Measurements from ENCODE around the gene CDK1. TPM values are rescaled to one million over a fixed set of nuclear protein-coding genes. Genes with fewer than 3 reads are reported as not detected.

CDK1 gene
- total RNA-seq, 4 donors from 2014 or later: 1.8 to 5.9 (median 3.2) TPM

DNA sequence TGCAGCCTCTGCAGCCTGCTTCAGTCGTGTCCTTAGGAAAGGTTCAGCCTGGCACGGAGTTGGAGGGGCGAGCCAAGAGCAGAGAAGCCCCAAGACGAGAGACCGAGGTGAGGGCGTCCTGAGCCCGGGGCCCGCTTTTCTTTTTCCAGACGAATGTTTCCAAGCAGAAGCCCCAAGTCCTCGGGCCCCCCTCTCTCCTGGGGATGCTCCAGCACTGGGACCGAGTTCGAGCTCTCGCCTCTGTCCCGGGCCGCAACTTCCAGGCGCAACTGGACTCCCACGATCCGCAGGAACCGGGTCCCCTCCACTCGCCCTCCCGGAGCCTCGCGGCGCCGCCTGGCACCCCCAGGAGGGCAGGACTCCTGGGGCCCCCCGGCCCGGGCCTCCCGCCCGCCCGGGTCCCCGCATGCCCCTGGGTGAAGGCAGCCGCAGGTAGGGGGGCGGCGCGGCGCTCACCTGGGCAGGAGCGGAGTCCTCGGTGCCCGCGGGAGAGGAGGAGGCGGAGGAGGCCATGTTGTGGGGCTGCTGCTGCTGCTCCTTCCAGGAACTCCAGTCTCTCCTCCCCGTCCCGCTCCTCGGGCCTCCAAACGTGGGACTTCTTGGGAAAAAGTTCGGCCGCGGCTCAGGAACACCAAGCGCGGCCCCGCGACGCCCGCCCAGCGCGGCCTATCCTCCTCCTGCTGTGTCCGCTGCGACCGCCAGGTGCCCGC, 45.3 kb upstream of the CDK1 start:
- H3K27me3 ChIP-seq: no peaks in the 10 kb centered on the region
- H3K27ac ChIP-seq: peak overlapping the region; percentile 88 to 95 (median 88)

DNA sequence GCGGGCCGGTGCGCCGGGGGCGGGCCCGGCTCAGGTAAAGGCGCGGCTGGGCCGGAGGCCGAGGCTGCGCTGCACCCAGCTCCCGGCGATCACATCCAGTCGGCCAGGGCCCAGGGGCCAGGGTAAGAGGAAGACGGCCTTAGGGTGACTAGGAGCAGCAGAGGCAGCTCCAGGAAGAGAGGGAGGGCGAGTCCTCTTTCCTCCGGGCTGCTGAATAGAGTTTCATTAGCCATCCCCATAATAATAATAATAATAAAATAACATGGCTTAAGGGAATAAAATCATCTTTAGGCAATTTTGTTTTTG, 44.8 kb upstream of the CDK1 start:
- 0 to 2% methylated on average over 5 to 9 of the region's 17 CpGs for WGBS, 2 donors
- peak in 1 of 2 donors; percentile 76 for DNase-seq
- Histone ChIP-seq H3K36me3 (no peaks in the 10 kb centered on the region), H3K9me3 (no peaks in the 10 kb centered on the region), H3K4me1 (peaks cover 10 to 13% of the 10 kb centered on the region in 2 donors), H3K27ac (peak overlapping the region; percentile 88 to 95 (median 88)), H3K27me3 (no peaks in the 10 kb centered on the region), H3K4me3 (replicated peaks in 1 of 3) (peak overlapping the region; percentile 51 to 70 (median 66))
- intact Hi-C loops (cut with DNase I): no loop called here
- TF ChIP-seq, protein P1, sequence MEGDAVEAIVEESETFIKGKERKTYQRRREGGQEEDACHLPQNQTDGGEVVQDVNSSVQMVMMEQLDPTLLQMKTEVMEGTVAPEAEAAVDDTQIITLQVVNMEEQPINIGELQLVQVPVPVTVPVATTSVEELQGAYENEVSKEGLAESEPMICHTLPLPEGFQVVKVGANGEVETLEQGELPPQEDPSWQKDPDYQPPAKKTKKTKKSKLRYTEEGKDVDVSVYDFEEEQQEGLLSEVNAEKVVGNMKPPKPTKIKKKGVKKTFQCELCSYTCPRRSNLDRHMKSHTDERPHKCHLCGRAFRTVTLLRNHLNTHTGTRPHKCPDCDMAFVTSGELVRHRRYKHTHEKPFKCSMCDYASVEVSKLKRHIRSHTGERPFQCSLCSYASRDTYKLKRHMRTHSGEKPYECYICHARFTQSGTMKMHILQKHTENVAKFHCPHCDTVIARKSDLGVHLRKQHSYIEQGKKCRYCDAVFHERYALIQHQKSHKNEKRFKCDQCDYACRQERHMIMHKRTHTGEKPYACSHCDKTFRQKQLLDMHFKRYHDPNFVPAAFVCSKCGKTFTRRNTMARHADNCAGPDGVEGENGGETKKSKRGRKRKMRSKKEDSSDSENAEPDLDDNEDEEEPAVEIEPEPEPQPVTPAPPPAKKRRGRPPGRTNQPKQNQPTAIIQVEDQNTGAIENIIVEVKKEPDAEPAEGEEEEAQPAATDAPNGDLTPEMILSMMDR (IDR thresholded peaks at IDR 0.05): no peak
- no peak for TF ChIP-seq POLR2A (IDR thresholded peaks at IDR 0.05)

More for the DNA sequence above, 45.3 kb upstream of the CDK1 start:
- peaks cover 12 to 14% of the 10 kb centered on the region in 2 donors for H3K4me1 ChIP-seq
- DNase-seq: peak; percentile 70 to 73
- TF ChIP-seq, protein P1 (IDR thresholded peaks at IDR 0.05): peak in 5 of 6 experiments; percentile 19 to 72 (median 62)
- peak in 1 of 2 donors; percentile 66 for TF ChIP-seq POLR2A (IDR thresholded peaks at IDR 0.05)
- no peaks in the 10 kb centered on the region for H3K9me3 ChIP-seq
- H3K36me3 ChIP-seq: no peaks in the 10 kb centered on the region
- peak overlapping the region; percentile 51 to 70 (median 66) for H3K4me3 ChIP-seq (replicated peaks in 1 of 3)
- 1 to 2% methylated on average over 9 to 16 of the region's 60 CpGs for WGBS, 2 donors
- intact Hi-C loops (cut with DNase I): no loop called here

DNA sequence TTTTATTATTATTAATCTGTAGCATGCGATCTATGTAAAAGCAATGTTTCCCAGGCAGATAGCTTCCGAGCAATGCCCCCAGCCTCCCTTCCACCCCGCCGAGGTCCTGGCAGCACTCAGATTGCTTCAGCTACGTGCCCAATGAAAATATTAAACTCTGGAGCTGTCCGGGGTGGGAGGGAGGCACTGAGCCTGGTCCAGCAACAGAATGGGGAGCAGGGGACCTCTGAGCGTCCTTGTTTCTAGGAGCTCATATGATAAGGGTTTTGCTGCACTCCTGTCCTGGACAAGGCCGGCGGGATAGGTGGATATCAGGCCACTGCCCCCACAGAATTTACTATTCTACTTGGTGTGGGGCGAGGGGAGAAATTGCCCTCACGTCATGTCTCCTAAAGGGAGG, 44.5 kb upstream of the CDK1 start:
- H3K4me3 ChIP-seq (replicated peaks in 1 of 3): peak overlapping the region in 2 of 3 donors; percentile 66 to 70
- DNase-seq: peak; percentile 54 to 61
- TF ChIP-seq, protein P1 (IDR thresholded peaks at IDR 0.05): no peak
- TF ChIP-seq POLR2A (IDR thresholded peaks at IDR 0.05): no peak
- peak overlapping the region; percentile 88 to 95 (median 88) for H3K27ac ChIP-seq
- intact Hi-C loops (cut with DNase I): no loop called here
- WGBS, 2 donors: 38 to 43% methylated on average over 11 of the region's 11 CpGs
- H3K36me3 ChIP-seq: no peaks in the 10 kb centered on the region
- H3K4me1 ChIP-seq: peaks cover 10 to 13% of the 10 kb centered on the region in 2 donors
- H3K9me3 ChIP-seq: no peaks in the 10 kb centered on the region
- no peaks in the 10 kb centered on the region for H3K27me3 ChIP-seq

DNA sequence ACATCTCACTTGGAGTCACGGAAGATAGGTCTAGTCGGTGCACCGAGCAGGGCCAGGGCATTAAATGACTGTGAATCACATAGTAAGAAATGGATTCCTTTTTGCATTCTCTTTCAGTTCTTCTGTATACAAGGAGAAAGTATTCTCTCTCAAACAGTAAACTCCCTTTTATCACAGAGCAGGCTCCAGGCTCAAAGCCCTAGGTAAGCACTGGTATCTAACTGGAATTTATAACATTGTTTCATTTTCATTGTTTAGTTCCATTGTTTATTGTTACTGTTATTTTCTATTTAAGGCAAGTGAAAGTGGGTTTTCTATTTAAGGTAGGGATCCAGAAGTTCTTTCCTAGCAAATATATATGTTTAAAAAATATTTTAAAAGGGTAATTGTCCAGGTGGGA, 44.1 kb upstream of the CDK1 start:
- H3K9me3 ChIP-seq: no peaks in the 10 kb centered on the region
- no peaks in the 10 kb centered on the region for H3K27me3 ChIP-seq
- no peaks in the 10 kb centered on the region for H3K36me3 ChIP-seq
- H3K4me3 ChIP-seq (replicated peaks in 1 of 3): peak overlapping the region in 2 of 3 donors; percentile 66 to 70
- WGBS, 2 donors: 30 to 51% methylated on average over 3 of the region's 3 CpGs
- no peak for TF ChIP-seq POLR2A (IDR thresholded peaks at IDR 0.05)
- TF ChIP-seq, protein P1 (IDR thresholded peaks at IDR 0.05): no peak
- H3K4me1 ChIP-seq: peaks cover 10 to 13% of the 10 kb centered on the region in 2 donors
- DNase-seq: no peak
- peak overlapping the region; percentile 88 to 95 (median 88) for H3K27ac ChIP-seq
- intact Hi-C loops (cut with DNase I): no loop called here

DNA sequence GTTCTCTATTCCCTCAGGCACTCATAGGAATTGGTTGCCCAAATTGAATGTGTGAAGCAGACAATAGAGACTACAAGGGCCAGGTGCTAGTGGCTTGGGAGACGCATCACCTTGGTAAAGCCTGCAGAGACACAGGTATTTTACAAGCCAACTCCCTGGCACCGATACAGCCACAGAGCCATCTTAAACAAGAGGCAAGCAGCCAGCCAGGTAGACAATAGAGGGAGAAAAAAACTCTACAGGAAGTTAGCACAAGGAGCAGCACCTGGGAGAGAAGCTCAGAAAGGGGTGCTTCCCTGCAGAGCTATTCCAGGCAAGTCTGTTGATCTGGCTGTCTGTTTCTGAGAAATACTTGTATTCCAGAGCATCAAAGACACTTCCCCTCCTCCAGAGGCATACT, 43.0 kb upstream of the CDK1 start:
- Histone ChIP-seq H3K36me3 (no peaks in the 10 kb centered on the region), H3K4me1 (peaks cover 10 to 13% of the 10 kb centered on the region in 2 donors), H3K9me3 (no peaks in the 10 kb centered on the region), H3K4me3 (replicated peaks in 1 of 3) (no peak overlapping the region), H3K27ac (peak overlapping the region in 2 of 3 donors; percentile 28 to 88), H3K27me3 (no peaks in the 10 kb centered on the region)
- WGBS, 2 donors: 46 to 48% methylated on average over 2 of the region's 2 CpGs
- intact Hi-C loops (cut with DNase I): no loop called here
- no peak for TF ChIP-seq POLR2A (IDR thresholded peaks at IDR 0.05)
- TF ChIP-seq, protein P1 (IDR thresholded peaks at IDR 0.05): no peak
- DNase-seq: peak; percentile 50 to 54

Measured in thyroid gland (tissue), 4 donors.